OCI-LY1 (cell line): ENCODE results near the gene OCRL.
"Not testable (repeated sequence)": the region's sequence is repeated elsewhere in the genome, so short reads cannot be mapped to it uniquely, and the experiment has no call there.

Source experiments
- CTCF ChIP-seq: fragments of 200-600 bp; sonication (generic), shearing (Covaris generic); IDR thresholded peaks from 2 replicates; pipeline ENCODE4 v1.5.1; 2017; ENCODE audit warnings: mild to moderate bottlenecking, antibody characterized with exemption, low read length, moderate library complexity, mixed read lengths
- EZH2 ChIP-seq: fragments of 200-600 bp; sonication (generic), shearing (Covaris generic); IDR thresholded peaks from 2 replicates; pipeline ENCODE4 v1.8.0; 2017; ENCODE audit warnings: borderline replicate concordance, mixed run types, mild to moderate bottlenecking, antibody characterized with exemption, low read length, moderate library complexity, mixed read lengths

GRCh38 chrX:129564345-129564744 lies 24.3 kb downstream of the OCRL start:
- not testable (repeated sequence) for TF ChIP-seq CTCF, EZH2
